ENCODE data around the gene ITIH5.
"Not testable (repeated sequence)": the region's sequence is repeated elsewhere in the genome, so short reads cannot be mapped to it uniquely, and the experiment has no call there.

ITIH5 gene

DNA sequence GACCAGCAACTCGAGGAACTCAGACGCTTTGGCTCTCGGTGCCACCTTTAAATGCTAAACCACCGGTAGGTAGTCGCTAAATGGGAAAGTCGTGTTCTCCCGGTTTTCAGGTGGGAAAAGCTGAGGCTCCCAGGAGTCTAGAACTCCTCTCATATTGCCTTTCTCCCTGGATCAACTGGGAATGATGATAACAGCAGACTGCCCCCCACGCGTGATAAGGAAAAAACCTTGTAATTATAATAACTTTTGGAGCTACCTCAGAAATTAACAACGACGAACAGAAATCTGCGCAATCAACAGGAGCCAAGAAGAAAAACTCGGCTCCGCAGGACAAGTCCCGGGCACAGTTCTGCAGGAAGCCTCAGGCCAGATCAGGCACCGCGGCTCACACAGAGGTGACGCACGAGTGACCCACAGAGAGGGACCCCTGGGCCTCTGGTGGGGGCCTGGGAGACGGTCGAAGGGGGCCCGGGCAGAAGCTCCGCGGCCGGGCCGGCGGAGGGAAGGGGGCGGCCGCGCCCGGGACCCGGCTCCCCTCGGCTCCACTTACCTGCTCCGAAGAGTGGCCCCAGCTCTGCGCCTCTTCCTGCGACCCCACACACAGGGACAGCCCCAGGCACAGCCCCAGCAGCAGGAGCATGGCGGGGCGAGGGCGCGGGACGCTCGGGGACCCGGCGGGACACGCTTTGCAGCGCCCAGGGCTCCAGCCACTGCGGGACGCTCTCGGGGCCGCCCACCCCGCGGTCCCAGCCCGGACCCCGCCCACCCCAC lies at the start of gene ITIH5:
TSS of gene ITIH5 (minus strand) at position 714 of the 771 bp plus-strand sequence. CDS start at position 640, 74 bp downstream.
- Mint-ChIP-seq H3K4me3 (peak within 1 kb of the TSS; percentile 90), H3K27ac (no peak within 1 kb of the TSS)
- peak; percentile 15 for ATAC-seq (ENCODE audit: low read depth)

DNA sequence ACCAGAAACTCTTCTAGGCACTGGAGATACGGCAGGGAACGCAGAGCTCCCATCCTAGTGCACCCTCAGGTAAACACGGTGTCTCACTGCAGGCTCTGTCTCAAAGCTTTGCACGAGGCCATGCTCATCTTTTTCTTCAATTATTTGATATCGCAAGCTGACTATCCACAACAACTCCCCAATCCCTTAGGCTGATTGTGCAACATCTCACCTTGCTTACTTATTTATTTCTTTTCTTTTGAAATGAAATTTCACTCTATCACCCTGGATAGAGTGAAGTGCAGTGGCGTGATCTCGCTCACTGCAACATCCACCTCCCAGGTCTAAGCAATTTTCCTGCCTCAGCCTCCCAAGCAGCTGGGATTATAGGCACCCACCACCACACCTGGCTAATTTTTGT lies 48.7 kb upstream of the ITIH5 start:
- peaks cover 11% of the 10 kb centered on the region for H3K27me3 Mint-ChIP-seq
- DNase-seq (ENCODE audit: low spot score in 2 of 2) (no peak), ATAC-seq (ENCODE audit: low read depth) (no peak)
- no peaks in the 10 kb centered on the region for H3K4me1 Mint-ChIP-seq
- H3K27ac Mint-ChIP-seq, result no peak overlapping the region
- no peaks in the 10 kb centered on the region for H3K9me3 Mint-ChIP-seq
- H3K36me3 Mint-ChIP-seq, result no peaks in the 10 kb centered on the region
- H3K4me3 Mint-ChIP-seq, result no peak overlapping the region

More for the DNA sequence above, at the start of gene ITIH5:
- peaks cover 2% of the 10 kb centered on the region for H3K36me3 Mint-ChIP-seq
- DNase-seq (ENCODE audit: low spot score in 2 of 2), result no peak
- peaks cover 6% of the 10 kb centered on the region for H3K4me1 Mint-ChIP-seq
- no peaks in the 10 kb centered on the region for H3K9me3 Mint-ChIP-seq
- H3K27me3 Mint-ChIP-seq, result peaks cover 33% of the 10 kb centered on the region

- not testable (repeated sequence) for H3K27ac Mint-ChIP-seq; H3K36me3 Mint-ChIP-seq; DNase-seq (ENCODE audit: low spot score in 2 of 2); ATAC-seq (ENCODE audit: low read depth); H3K9me3 Mint-ChIP-seq; H3K27me3 Mint-ChIP-seq; H3K4me1 Mint-ChIP-seq; H3K4me3 Mint-ChIP-seq
Observed at GRCh38 chr10:7711075-7711474, 44.3 kb upstream of the ITIH5 start.

DNA sequence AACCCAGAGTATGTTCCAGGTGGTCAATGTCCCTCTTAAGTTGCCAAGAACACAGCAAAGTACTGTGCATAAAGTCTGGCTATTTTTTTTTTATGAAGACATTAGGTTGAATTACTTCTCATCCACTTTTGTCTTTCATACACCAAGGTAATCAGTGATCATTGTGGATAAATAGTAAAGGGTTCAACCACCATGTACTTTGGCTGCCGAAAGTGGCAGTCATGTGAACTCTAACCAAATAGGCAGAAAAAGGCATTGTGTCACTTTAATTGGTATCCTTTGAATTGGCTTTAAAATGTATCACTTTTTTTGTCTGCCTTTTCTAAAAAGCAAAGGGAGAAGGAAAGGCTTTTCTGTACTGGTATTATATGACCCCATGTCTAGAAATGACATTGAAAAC lies 43.7 kb upstream of the ITIH5 start:
- ATAC-seq (ENCODE audit: low read depth), result no peak
- Mint-ChIP-seq H3K9me3 (no peaks in the 10 kb centered on the region), H3K27me3 (peaks cover 7% of the 10 kb centered on the region), H3K36me3 (no peaks in the 10 kb centered on the region), H3K4me1 (no peaks in the 10 kb centered on the region), H3K27ac (no peak overlapping the region), H3K4me3 (no peak overlapping the region)
- no peak for DNase-seq (ENCODE audit: low spot score in 2 of 2)

DNA sequence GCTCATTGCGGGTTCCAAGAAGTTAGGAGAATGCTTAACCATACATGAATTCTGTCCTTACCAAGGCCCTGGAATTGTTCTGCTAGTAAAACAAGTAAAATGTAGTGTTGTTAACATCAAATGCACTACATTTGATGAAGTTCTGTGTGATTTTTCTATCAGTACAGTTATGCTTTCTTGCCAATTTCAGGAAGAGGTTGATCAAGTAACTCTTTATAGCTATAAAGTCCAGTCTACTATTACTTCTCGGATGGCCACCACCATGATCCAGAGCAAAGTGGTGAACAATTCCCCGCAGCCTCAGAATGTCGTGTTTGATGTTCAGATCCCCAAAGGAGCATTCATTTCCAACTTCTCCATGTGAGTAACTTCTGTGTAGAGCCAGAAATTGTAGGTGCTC lies 42.1 kb upstream of the ITIH5 start:
- no peak for ATAC-seq (ENCODE audit: low read depth)
- H3K4me1 Mint-ChIP-seq, result no peaks in the 10 kb centered on the region
- H3K27me3 Mint-ChIP-seq, result peaks cover 9% of the 10 kb centered on the region
- no peak overlapping the region for H3K4me3 Mint-ChIP-seq
- no peak overlapping the region for H3K27ac Mint-ChIP-seq
- DNase-seq (ENCODE audit: low spot score in 2 of 2), result no peak
- H3K36me3 Mint-ChIP-seq, result no peaks in the 10 kb centered on the region
- no peaks in the 10 kb centered on the region for H3K9me3 Mint-ChIP-seq

DNA sequence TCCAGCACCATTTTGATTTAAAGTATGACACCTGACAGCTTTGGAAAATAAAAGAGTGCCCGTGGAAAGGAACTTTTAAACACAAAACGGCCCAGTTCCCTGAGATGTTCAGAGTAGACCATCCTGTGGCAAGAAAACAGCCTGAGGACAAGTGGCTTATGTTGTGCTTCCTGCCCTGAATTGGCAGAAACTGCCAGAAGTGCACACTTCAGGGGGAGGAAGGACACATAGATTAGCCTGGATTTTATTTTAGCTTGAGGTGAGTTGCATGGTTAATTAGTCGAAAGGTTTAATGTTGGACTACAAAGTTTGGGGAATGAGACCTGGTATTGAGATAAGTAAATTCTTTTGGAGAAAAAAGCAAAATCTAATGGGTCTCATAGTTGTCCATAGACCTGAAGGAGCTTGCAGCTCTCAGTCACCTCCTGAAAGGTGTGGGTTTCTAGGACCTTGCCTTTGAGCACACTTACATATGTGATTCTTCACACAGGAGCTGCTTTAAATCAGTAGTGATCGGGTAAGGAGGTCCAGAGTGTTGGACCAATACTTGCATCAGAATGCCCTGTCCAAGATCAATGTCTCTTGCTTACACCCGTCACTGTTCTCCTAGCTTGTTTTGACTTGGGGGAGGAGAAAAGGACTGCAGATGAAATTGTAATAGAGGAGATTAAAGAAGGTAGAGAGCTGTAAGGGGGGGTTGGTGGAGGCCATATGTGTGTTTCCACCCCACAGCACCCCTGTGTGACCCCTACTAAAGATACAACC lies 41.3 kb upstream of the ITIH5 start:
- ATAC-seq (ENCODE audit: low read depth) (no peak), DNase-seq (ENCODE audit: low spot score in 2 of 2) (no peak)
- Mint-ChIP-seq H3K9me3 (no peaks in the 10 kb centered on the region), H3K4me3 (no peak overlapping the region), H3K27ac (no peak overlapping the region), H3K36me3 (no peaks in the 10 kb centered on the region), H3K27me3 (peaks cover 9% of the 10 kb centered on the region), H3K4me1 (no peaks in the 10 kb centered on the region)

DNA sequence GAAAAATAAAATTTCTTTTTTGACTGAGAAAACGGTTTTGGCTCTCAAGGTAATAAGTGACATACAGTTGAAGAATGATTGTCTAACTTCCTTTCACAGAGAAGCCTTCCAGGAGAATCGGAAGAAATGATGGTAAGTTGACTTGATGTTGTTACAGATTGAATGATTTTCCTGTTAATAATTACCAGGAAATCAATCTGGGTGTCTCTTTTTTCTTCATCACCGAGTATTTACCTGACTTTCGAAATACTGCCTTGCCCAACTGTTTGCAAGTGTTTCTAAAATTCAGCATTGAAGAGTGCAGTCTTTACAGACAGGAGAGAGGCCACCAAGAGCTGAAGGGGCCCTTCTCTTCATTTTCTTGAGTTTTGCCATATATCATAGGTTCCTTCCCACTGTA lies 40.3 kb upstream of the ITIH5 start:
- ATAC-seq (ENCODE audit: low read depth) (no peak), DNase-seq (ENCODE audit: low spot score in 2 of 2) (no peak)
- Mint-ChIP-seq H3K4me1 (no peaks in the 10 kb centered on the region), H3K9me3 (no peaks in the 10 kb centered on the region), H3K27ac (no peak overlapping the region), H3K27me3 (peaks cover 9% of the 10 kb centered on the region), H3K4me3 (no peak overlapping the region), H3K36me3 (no peaks in the 10 kb centered on the region)

DNA sequence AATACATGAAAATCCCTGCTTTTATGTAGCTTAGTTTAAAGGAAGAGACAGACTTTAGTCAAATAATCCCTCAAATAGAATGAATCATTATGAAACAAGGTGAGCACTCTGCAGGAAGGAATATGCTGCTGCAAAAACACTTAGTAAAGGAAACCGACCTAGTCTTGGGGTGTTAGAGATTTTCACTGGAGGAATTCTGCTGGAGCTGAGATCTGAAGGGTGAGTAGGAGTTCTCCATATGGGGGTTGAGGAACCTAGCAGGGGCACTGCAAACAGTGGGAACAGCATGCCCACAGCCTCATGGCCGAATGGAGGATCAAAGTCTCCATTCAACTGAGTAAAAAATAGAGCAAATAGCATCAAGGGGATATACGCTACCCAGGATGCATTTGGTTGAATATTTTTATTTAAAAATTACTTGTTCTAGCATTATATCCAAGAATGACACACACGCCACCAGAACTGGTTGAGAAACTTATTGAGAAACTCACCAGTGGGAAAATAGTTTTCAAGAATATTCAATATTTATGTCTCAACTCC lies 39.8 kb upstream of the ITIH5 start:
- no peaks in the 10 kb centered on the region for H3K36me3 Mint-ChIP-seq
- no peaks in the 10 kb centered on the region for H3K9me3 Mint-ChIP-seq
- DNase-seq (ENCODE audit: low spot score in 2 of 2) (no peak), ATAC-seq (ENCODE audit: low read depth) (no peak)
- H3K4me1 Mint-ChIP-seq, result no peaks in the 10 kb centered on the region
- H3K27ac Mint-ChIP-seq, result no peak overlapping the region
- H3K27me3 Mint-ChIP-seq, result peaks cover 9% of the 10 kb centered on the region
- no peak overlapping the region for H3K4me3 Mint-ChIP-seq

DNA sequence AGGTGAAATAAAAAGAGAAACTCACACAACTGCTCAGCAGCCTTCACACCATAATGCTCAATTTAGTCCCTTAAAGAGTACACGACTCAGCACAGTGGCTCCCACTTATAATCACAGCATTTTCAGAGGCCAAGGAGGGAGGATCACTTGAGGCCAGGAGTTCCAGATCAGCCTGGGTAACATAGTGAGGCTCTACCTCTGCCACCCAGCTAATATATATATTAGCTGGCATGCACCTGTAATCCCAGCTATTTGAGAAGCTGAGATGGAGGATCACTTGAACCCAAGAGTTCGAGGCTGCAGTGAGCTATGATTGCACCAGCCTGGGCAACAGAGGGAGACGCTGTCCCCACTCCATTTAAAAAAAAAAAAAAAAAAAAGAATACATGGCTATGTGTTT lies 38.6 kb upstream of the ITIH5 start:
- no peaks in the 10 kb centered on the region for H3K9me3 Mint-ChIP-seq
- H3K27ac Mint-ChIP-seq, result no peak overlapping the region
- H3K4me3 Mint-ChIP-seq, result no peak overlapping the region
- no peaks in the 10 kb centered on the region for H3K4me1 Mint-ChIP-seq
- no peaks in the 10 kb centered on the region for H3K36me3 Mint-ChIP-seq
- H3K27me3 Mint-ChIP-seq, result peaks cover 8% of the 10 kb centered on the region
- no peak for DNase-seq (ENCODE audit: low spot score in 2 of 2)
- no peak for ATAC-seq (ENCODE audit: low read depth)

- no peak overlapping the region for H3K27ac Mint-ChIP-seq
- no peak for DNase-seq (ENCODE audit: low spot score in 2 of 2)
- no peak for ATAC-seq (ENCODE audit: low read depth)
- H3K9me3 Mint-ChIP-seq, result no peaks in the 10 kb centered on the region
- H3K27me3 Mint-ChIP-seq, result peaks cover 10% of the 10 kb centered on the region
- H3K36me3 Mint-ChIP-seq, result no peaks in the 10 kb centered on the region
- no peaks in the 10 kb centered on the region for H3K4me1 Mint-ChIP-seq
- H3K4me3 Mint-ChIP-seq, result no peak overlapping the region
Observed at GRCh38 chr10:7704071-7705016, 37.6 kb upstream of the ITIH5 start.

DNA sequence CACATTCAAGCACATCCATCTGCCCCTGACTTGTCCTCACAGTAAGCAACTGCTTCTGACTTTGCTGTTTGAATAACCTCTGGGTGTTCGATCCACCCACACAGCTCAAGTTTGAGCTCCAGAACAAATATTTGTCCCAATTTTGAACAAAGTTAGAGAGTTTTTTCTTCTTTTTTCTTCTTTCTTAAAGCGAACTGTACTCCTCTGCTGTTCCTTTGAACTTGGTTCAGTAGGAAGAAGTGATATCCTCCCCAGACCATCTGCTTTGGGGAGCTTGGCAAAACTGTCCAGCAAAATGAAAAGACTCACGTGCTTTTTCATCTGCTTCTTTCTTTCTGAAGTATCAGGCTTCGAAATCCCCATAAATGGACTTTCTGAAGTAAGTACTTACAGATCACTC lies 36.4 kb upstream of the ITIH5 start, which contains the start of gene ITIH2:
TSS of gene ITIH2 (plus strand) at position 177 of the 400 bp plus-strand sequence. CDS start at position 296, 119 bp downstream.
- peaks cover 16% of the 10 kb centered on the region for H3K27me3 Mint-ChIP-seq

GRCh38 chr10:7702288-7702812 lies 35.6 kb upstream of the ITIH5 start:
- DNase-seq (ENCODE audit: low spot score in 2 of 2), result no peak
- H3K27me3 Mint-ChIP-seq, result peaks cover 16% of the 10 kb centered on the region
- no peak for ATAC-seq (ENCODE audit: low read depth)
- H3K4me3 Mint-ChIP-seq, result no peak overlapping the region
- no peak overlapping the region for H3K27ac Mint-ChIP-seq
- H3K36me3 Mint-ChIP-seq, result no peaks in the 10 kb centered on the region
- H3K9me3 Mint-ChIP-seq, result no peaks in the 10 kb centered on the region
- H3K4me1 Mint-ChIP-seq, result no peaks in the 10 kb centered on the region

More for the DNA sequence above, 36.4 kb upstream of the ITIH5 start, which contains the start of gene ITIH2:
- Mint-ChIP-seq H3K27ac (no peak within 1 kb of the TSS), H3K9me3 (no peaks in the 10 kb centered on the region), H3K36me3 (no peaks in the 10 kb centered on the region), H3K4me3 (no peak within 1 kb of the TSS), H3K4me1 (no peaks in the 10 kb centered on the region)
- ATAC-seq (ENCODE audit: low read depth), result no peak
- no peak for DNase-seq (ENCODE audit: low spot score in 2 of 2)

GRCh38 chr10:7701158-7701742 lies 34.5 kb upstream of the ITIH5 start:
- Mint-ChIP-seq H3K4me1 (no peaks in the 10 kb centered on the region), H3K36me3 (no peaks in the 10 kb centered on the region), H3K4me3 (no peak overlapping the region), H3K9me3 (no peaks in the 10 kb centered on the region), H3K27ac (no peak overlapping the region), H3K27me3 (peaks cover 16% of the 10 kb centered on the region)
- no peak for DNase-seq (ENCODE audit: low spot score in 2 of 2)
- ATAC-seq (ENCODE audit: low read depth), result no peak
